ENCODE data around the gene MYL6. TPM values are rescaled to one million over a fixed set of nuclear protein-coding genes. Genes with fewer than 3 reads are reported as not detected.

The MYL6 gene
- total and polyA plus RNA-seq, 9 of the 15 experiments (the other 6 are each of a cell fraction or from before 2014, with no cell fraction given) = 557 to 1,664 (median 958) TPM

DNA sequence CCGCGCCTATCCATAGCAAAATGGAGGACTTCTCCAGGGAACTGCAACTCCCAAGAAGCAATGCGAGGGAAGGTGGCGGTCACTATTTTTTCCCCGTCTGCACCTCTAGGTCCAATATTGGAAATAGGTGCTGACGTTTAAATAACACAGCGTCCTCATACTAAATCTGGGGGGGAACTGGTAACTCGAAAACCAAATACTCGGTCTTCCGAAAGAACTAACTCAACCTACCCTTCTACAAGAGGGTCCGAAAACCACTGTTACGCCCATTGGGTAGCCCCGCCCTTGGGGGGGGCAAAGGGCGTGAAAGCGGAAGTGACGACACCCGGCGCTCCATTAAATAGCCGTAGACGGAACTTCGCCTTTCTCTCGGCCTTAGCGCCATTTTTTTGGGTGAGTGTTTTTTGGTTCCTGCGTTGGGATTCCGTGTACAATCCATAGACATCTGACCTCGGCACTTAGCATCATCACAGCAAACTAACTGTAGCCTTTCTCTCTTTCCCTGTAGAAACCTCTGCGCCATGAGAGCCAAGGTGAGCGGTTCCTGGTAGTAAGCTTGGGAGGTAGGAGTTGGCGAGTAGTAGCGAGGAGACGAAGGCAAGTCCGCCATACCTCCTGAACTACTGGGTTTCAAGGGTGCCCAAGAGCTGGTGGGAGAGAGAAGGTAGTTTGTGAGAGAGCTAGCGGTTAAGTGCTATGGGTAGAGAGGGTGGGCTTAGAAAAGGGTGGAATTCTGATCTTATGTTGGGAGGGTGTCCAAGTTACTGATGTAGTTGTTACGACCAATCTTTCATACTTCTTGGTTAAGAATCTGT lies 41.7 kb upstream of the MYL6 start, which contains the start of gene RPL41 (continued):
- no peak for TF ChIP-seq BMI1 (IDR thresholded peaks at IDR 0.05; ENCODE audit: low read length)
- TF ChIP-seq ZFX (CRISPR knock-in tag; IDR thresholded peaks at IDR 0.05) = peak; percentile 81
- peak; percentile 45; the same call in 1 of the 2 replicates for TF ChIP-seq ATF1 (CRISPR knock-in tag; IDR thresholded peaks at IDR 0.05)
- TF ChIP-seq ATF1 (tag; IDR thresholded peaks at IDR 0.05) = peak; percentile 98
- peak; percentile 88 for TF ChIP-seq CBX1 (IDR thresholded peaks at IDR 0.05; ENCODE audit: low read depth)
- no peak for TF ChIP-seq MXI1 (IDR thresholded peaks at IDR 0.05; ENCODE audit: low read depth, low read length)
- no peak; the same call in 1 of the 2 replicates for TF ChIP-seq ZNF263 (CRISPR knock-in tag; IDR thresholded peaks at IDR 0.05; ENCODE audit: borderline replicate concordance)
- no peak for TF ChIP-seq NR1H2 (CRISPR knock-in tag; IDR thresholded peaks at IDR 0.05)
- no peak for TF ChIP-seq HIVEP1 (CRISPR knock-in tag; IDR thresholded peaks at IDR 0.05)
- no peak for TF ChIP-seq TFE3 (CRISPR knock-in tag; IDR thresholded peaks at IDR 0.05)
- TF ChIP-seq SMARCC2 (IDR thresholded peaks at IDR 0.05; ENCODE audit: low read depth) = no peak
- peak; percentile 88 for TF ChIP-seq GTF2A2 (tag; IDR thresholded peaks at IDR 0.05)
- peak; percentile 84 for TF ChIP-seq PRDM10 (IDR thresholded peaks at IDR 0.05; ENCODE audit: partially characterized antibody)
- peak; percentile 100 for TF ChIP-seq NFRKB (IDR thresholded peaks at IDR 0.05; ENCODE audit: low read depth)
- TF ChIP-seq HMBOX1 (IDR thresholded peaks at IDR 0.05) = peak; percentile 69
- no peak for TF ChIP-seq SMAD4 (CRISPR knock-in tag; conservative IDR thresholded peaks at IDR 0.05)
- no peak for TF ChIP-seq XRCC4 (IDR thresholded peaks at IDR 0.05; ENCODE audit: extremely low read depth, insufficient read depth, insufficient read length)
- TF ChIP-seq RBM39 (optimal IDR thresholded peaks at IDR 0.05; ENCODE audit: low read depth, low read length) = peak; percentile 92
- TF ChIP-seq RAD21 (CRISPR knock-in tag; conservative IDR thresholded peaks at IDR 0.05 in 1 of 2, IDR thresholded peaks at IDR 0.05 in 1 of 2) = 0 out of 4 replicates have a peak, but pooled peaks have one; percentile 1 to 29
- TF ChIP-seq ZNF3 (CRISPR knock-in tag; IDR thresholded peaks at IDR 0.05) = no peak
- TF ChIP-seq MCM3 (IDR thresholded peaks at IDR 0.05) = no peak
- TF ChIP-seq HSF4 (CRISPR knock-in tag; IDR thresholded peaks at IDR 0.05; ENCODE audit: borderline replicate concordance) = no peak
- TF ChIP-seq JUNB (CRISPR knock-in tag; conservative IDR thresholded peaks at IDR 0.05) = no peak

All from K562 (cell line).